Ureter (tissue), 1 donor: ENCODE data around the gene ZNF224. TPM values are rescaled to one million over a fixed set of nuclear protein-coding genes. Genes with fewer than 3 reads are reported as not detected.
A peak's percentile ranks its signal among the peaks of the same experiment; 100 is the strongest.
"Not testable (repeated sequence)": the region's sequence is repeated elsewhere in the genome, so short reads cannot be mapped to it uniquely, and the experiment has no call there.

Source experiments
- DNase-seq: peaks from one replicate; pipeline ENCODE4 v3.0.0-alpha.2; 2020; ENCODE audit warnings: low spot score
- total RNA-seq: library from RNA; stranded (reverse); gene quantifications from one replicate; pipeline ENCODE4 v1.2.4, GENCODE V29; 2023
- donor health status: DM: yes; HTN: yes; CAD: no.

ZNF224 gene
- 32.6 TPM for total RNA-seq

DNA sequence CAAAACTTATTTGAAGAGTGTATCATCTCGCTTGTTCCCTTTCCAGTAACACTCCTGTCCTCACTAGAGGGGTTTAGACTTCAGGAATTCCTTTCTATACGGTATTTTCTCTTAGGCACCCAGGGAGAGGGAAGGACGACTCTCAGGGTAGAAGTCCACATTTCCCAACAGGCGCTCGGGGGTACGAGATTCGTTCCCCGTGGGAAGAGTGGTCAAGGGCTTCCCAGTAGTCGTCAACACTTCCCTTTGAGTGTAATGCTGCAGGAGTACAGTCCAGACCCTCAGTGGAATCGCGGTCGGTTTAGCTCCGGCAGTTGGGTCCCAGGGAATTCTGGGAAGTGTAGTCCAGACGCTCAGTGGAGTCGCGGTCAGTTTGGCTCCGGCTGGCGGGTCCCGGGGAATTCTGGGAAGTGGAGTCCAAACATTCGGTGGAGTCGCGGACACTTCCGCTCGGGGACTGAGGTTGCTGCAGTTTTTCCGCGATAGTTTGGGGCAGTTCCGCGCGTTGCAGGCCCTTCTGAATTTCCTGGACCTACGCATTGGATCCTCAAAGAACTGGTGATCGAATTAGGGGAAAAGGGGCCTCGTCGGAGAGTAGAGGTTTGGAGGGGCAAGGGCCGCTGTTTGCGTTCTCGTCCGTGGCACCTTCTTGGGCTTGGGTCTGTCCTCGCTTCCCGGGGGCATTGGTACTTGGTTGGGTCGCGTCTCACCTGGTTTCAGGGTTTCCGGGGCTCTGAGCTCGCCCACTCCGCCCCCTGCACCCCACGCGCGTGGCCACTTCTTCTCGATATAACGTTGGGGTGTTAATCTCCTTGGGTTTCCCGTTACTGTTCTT lies at the start of gene ZNF224:
Gene ZNF224 (plus strand): TSS at position 431 of the 835 bp plus-strand sequence. CDS start 3,513 bp downstream, outside the sequence.
- peak; percentile 94 for DNase-seq

DNA sequence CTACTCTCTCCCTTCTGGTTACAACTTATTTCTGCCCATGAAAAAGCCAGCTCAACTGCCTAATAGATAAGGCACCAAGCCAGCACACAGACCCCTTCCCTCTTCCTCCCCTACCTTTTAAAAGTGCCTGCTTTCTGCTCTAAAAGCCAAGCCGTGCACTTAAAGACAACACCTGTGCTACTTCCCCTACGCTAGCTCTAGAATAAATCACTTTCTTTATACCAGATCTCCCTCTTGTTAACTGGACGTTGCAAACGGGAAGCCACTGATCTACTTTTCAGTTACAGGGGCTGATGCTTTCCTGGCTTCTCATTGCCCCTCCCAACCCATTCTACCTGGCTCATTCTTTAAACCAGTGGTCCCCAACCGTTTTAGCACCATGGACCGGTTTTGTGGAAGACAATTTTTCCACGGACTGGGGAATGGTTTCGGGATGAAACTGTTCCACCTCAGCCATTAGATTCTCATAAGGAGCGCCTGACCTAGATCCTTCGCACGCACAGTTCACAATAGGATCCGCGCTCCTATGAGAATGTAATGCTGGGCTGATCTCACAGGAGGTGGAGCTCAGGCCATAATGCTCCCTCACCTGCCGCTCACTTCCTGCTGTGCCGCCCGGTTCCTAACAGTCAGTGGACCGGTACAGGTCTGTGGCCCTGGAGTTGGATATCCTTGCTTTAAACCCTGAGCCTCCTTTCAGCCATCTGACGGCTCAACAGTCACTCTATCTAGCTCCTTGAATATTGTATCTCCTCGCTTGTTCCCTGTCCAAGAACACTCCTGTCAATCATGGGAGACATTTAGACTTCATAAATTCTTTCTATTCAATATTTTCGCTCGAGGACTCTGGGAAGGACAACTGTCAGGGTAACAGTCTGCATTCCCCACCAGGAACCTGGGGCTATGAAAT lies 43.2 kb upstream of the ZNF224 start:
- DNase-seq, result peak; percentile 53

DNA sequence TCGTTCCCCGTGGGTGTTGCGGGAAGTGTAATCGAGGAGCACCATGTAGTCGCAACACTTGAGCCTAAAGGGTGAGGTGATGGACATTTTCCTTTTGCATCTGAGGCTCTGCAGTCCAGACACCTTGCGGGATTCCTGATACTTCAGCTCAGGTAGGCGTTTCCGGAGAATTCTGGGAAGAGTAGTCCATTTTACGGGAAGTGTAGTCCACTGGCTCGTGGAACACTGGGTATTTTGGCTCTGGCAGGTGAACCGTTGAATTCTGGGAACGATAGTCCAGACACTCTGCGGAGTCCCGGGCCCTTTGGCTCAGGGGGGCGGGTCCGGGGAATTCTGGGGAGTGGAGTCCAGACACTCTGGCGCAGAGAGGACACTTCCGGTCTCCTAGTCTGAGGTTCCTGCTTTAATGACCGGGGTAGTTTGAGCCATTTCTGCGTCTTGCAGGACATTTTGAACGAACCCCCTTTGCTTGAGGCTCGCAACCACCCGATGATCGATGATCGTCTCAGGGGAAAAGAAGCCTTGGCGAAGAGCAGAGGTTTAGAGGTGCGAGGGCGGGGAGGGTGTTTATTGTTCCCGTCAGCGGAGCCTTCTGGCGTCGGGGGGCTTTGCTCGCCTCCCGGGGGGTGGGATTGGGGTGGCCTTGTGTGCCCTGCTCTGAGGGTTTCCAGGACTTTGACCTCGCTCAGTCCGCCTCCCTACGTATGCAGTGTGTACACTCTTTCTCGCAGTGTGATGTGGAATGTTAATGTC lies 42.3 kb upstream of the ZNF224 start, which contains the start of gene ZNF223:
Gene ZNF223 (plus strand): TSS at position 387 of the 753 bp plus-strand sequence. CDS start 3,141 bp downstream, outside the sequence.
- DNase-seq, result peak; percentile 96

DNA sequence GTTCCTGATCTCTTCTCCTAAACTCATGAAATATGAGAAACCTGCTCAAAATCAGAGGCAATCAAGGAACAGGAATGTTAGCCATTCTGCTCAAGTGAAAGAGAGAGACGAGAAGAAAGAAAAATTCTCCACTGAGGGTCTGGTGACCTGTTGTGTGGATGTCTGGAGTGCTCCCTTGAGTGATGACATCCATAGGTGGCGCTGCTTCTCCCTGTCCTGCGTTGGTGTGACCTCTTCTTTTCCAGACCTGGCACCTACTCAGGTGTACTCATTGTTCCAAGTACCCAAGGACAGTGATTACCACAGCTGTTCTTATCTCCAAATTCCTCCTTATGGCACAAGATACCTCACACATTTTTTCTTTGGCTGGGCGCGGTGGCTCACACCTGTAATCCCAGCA lies 38.3 kb upstream of the ZNF224 start:
- DNase-seq, result no peak

DNA sequence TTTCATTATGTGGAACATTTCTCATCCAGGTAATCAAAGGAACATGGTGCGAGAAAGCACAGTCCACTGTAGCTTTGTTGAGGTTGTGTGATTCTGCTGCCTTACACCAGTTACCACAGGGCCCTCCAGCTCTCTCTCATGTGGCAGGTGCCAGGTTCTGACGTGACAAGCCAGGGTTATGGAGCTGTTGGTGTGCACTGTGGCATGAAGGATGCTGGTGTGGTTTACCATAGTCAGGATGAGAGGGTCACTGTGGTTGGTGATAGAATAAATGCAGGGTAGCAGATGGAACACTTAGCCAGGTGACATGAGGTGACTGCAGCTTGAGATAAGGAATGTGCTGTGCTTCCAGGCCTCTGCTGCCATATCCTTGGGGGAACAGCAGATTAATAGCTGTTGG lies 34.9 kb upstream of the ZNF224 start:
- no peak for DNase-seq

DNA sequence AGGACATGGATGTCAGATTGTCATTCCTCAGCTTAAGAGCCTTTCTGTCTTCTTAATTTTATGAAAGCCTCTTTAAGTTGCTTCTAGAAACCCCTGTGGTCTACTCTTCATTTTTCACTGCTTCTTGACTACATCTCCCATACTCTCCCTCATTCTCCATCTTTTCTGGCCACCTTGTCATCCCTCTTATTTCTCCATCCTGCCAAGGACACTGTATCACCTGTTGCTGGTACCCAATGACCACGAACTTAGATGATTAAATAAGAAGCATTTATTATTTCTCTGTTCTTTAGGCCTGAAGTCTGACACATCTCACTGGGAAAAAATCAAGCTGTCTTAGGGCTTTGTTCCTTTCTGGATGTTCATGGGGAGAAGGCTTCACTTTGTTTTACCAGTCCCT lies 33.1 kb upstream of the ZNF224 start:
- DNase-seq, result no peak

DNA sequence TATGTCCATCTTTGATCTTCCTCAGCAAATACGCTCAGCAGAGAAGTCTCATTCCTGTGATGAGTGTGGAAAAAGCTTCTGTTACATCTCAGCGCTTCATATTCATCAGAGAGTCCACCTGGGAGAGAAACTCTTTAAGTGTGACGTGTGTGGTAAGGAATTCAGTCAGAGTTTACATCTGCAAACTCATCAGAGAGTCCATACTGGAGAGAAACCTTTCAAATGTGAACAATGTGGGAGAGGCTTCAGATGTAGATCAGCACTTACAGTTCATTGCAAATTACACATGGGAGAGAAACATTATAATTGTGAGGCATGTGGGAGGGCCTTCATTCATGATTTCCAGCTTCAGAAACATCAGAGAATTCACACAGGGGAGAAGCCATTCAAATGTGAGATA lies 27.9 kb upstream of the ZNF224 start:
- DNase-seq, result no peak

DNA sequence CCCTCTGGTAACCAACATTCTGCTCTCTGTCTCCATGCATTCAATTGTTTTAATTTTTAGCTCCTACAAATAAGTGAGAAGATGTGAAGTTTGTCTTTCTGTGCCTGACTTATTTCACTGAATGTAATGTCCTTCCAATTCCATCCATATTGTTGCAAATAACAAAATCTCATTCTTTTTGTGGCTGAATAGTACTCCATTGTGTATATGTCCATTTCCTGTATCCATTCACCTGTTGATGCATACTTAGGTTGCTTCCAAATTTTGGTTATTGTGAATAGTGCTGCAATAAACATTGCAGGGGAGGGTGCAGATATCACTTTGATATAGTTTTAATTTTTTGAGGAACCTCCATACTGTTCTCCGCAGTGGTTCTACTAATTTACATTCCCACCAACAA lies 24.7 kb upstream of the ZNF224 start:
- DNase-seq, result no peak

DNA sequence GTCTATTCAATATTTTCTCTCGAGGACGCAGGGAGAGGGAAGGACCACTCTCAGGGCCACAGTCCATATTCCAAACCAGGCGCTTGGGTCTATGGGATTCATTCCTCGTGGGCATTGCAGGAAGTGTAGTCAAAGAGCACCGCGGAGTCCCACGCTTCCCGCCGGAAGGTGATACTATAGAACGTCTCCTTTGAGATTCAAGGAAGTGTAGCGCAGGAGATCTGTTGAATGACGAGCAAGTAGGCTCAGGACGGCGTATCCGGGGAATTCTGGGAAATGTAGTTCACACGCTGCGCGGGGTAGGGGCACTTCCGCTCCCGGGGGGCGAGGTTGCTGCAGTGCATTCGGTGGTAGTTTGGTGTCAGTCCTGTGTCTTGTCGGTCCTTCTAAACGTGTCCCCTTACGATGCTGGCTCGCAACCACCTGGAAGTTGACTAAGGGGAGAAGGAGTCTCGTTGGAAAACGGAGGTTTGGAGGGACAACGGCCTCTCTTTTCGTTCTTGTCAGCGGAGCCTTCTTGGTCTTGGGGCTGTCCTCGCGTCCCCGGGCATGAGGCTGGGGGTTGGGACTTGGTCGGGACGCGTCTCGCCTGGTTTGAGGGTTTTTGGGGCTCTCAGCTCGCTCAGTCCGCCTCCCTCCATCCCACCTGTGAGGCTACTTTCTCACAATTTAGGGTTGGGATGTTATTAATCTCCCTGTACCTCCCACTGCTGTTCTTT lies 22.2 kb upstream of the ZNF224 start, which contains the start of gene ZNF284:
Gene ZNF284 (plus strand): TSS at position 336 of the 719 bp plus-strand sequence. CDS start 4,231 bp downstream, outside the sequence.
- peak; percentile 86 for DNase-seq

DNA sequence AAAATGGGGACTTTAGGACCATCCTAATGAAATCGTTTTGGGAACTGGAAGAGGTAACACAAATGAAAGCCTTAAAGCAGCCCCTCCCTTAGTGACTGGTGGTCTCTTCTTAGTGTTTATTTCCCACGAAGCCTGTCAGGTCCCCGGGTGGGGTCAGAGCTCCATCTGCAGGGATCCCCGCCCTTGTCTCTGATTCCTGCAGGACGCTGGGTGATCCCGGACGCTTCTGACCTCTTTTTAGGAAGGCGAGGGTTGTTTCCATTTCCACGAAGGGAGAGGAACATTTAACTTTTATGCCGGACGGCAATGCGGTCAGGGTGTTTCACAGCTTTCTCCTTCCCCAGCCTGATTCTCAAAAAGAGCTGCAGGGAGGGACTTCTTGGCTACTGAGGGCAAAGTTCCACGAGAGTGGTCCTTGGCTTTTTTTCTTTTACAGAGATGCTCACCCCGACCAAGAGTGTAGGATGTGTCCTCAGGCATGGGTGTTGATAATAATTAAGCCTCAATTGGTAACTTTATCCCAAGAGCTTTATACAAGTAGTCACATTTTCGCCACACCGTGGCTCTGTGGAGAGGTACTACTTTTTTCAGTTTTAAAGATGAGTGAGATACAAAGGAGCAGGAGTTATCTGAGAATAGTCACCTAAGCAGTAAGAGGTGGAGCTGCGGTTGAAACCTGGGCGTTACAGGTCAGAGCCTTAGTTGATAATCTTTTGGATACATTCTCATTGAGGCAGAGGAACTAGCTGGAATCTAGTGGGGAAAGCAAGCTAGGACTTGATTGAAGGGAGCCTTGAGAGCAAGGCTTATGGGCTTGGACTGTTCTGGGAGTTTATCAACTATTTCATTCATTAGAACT lies 21.4 kb upstream of the ZNF224 start:
- no peak for DNase-seq

DNA sequence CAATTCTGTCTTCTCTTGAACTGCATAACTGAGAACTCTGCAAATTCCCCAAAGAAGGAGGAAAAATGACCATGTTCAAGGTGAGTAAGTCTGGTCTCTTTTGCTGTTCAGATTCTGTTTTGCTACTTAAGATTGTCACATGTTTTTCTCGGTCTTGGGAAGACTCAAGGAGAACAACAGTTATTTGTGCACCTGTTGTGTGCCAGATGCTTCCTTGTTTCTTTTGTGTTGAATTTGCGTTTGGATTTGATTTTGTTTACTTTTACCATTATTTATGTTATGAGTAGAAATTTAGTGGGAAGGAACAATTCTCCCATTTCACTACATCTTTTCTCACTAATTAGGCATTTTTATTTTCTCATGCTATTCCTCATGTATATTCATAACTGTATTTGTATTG lies 17.8 kb upstream of the ZNF224 start:
- no peak for DNase-seq

DNA sequence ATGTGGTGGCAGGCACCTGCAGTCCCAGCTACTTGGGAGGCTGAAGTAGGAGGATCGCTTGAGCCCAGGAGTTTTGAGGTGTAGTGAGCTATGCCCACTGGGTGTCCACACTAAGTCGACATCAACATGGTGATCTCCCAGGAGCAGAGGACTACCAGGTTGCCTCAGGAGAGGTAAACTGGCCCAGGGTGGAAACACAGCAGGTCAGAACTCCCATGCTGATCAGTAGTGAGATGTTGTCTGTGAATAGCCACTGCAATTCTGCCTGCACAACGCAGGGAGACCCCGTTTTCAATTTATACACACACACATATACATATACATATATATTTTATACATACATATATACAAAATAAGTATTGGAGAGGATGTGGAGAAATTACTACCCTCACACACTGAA lies 2.1 kb upstream of the ZNF224 start:
- no peak for DNase-seq

DNA sequence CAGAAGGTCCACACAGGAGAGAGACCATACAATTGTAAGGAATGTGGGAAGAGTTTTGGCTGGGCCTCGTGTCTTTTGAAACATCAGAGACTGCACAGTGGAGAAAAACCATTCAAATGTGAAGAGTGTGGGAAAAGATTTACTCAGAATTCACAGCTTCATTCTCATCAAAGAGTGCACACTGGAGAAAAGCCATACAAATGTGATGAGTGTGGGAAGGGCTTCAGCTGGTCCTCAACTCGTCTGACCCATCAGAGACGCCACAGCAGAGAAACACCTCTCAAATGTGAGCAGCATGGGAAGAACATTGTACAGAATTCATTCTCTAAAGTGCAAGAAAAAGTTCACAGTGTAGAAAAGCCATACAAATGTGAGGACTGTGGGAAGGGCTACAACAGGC lies 13.6 kb downstream of the ZNF224 start:
- no peak for DNase-seq

DNA sequence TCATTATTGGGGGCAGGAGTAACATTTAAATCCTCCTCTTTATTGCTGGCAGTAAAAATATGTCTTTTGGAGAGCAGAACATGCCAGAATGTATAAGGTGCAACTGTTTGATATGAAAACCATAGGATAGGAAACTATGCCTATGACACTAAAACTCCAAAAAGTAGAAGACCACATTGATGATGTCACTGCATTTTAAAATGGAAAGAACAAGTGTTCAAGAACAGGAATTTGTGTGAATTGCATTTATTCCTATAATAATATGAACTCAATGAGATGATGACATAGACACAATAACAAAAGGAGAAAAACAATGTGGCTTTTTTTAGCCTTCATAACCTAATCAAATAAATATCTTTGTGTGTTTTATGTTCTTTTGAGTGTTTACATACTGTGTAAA lies 15.3 kb downstream of the ZNF224 start:
- DNase-seq, result no peak

DNA sequence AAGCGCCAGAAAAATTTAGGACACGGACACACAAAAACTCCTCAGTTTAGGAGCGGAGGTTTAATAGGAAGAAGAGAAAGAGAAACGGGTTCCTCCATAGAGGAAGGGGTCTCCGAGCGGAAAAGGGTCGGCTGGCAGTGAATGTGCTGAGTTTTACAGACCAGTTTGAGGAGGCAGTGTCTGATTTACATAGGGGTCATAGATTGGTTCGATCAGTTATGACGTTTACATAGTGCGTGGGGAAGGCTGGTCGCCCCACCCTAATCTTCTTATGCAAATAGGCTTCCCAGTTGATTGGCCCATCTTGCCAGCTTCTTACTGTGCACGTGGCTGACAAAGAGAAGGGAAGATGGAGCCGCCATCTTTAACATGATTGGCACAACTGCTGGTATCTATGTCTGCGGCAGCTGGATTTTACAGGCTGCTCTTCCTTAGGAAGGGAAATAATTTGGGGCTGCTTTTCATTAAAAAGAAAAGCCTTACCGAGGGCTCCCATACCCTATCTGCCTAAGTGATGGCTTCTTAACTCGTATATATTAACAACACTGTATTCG lies 17.8 kb downstream of the ZNF224 start:
- DNase-seq, result no peak

DNA sequence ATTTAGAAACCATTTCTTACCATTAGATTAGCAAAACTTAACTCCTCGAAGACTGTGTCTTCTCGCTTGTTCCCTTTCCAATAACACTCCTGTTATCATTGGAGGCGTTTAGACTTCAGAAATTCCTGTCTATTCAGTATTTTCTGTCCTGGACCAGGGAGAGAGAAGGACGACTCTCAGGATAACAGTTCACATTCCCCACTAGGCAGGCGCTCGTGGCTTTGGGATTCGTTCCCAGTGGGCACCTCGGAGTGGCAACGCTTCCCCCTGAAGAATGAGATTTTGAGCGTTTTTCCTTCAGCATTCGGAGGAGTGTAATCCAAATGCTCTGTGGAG lies 18.6 kb downstream of the ZNF224 start:
- no peak for DNase-seq

DNA sequence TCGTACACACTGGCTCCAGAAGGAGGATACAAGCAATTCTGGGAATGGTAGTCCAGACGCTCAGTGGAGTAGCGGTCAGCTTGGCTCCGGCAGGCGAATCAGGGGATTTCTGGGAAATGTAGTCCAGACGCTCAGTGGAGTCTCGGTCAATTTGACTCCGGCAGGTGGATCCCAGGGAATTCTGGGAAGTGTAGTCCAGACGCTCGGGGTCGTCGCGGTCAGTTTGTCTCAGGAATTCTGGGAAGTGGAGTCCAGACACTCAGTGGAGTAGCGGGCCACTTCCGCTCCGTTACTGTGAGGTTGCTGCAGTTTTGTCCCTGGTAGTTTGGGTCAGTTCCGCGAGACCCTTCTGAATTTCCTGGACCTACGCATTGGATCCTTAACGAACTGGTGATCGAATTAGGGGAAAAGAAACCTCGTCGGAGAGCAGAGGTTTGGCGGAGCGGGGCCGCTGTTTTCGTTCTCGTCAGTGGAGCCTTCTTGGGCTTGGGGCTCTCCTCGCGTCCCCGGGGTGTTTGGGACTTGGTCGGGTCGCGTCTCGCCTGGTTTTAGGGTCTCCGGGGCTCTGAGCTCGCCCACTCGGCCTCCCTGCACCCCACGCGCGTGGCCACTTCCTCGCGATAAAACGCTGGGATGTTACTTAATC lies 19.1 kb downstream of the ZNF224 start, which contains the start of gene ZNF225:
Gene ZNF225 (plus strand): TSS at position 262 of the 646 bp plus-strand sequence. CDS start 2,429 bp downstream, outside the sequence.
- peak; percentile 97 for DNase-seq

DNA sequence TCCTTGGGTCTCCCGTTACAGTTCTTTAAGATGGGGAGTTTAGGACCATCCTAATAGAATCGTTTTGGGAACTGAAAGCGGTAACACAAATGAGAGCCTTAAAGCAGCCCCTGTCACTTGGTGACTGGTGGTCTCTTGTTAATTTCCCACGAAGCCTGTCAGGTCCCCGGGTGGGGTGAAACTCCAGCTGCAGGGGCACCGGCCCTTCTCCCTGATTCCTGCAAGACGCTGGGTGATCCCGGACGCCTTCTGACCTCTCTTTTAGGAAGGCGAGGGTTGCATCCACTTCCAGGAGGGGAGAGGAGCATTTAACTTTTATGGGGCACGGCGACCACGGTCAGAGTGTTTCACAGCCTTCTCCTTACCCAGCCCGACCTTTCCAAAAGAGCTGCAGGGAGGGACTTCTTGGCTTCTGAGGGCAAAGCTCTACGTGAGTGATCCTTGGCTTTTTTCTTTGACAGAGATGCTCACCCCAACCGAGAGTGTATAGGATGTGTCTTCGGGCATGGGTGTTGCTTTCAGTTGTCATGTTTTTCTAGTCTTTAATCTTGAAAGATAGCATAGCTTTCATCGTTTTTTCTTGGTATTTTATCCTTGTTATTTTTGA lies 19.7 kb downstream of the ZNF224 start:
- DNase-seq, result no peak

DNA sequence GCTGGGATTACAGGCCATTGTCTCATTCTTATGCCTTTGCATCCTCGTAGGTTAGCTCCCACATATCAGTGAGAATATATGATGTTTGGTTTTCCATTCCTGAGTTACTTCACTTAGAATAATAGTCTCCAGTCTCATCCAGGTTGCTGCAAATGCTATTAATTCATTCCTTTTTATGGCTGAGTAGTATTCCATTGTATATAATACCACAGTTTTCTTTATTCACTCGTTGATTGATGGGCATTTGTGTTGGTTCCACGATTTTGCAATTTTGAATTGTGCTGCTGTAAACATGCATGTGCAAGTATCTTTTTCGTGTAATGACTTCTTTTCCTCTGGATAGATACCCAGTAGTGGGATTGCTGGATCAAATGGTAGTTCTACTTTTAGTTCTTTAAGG lies 27.0 kb downstream of the ZNF224 start:
- DNase-seq, result not testable (repeated sequence)
